ENCODE data around the gene RASGRF2.

DNA sequence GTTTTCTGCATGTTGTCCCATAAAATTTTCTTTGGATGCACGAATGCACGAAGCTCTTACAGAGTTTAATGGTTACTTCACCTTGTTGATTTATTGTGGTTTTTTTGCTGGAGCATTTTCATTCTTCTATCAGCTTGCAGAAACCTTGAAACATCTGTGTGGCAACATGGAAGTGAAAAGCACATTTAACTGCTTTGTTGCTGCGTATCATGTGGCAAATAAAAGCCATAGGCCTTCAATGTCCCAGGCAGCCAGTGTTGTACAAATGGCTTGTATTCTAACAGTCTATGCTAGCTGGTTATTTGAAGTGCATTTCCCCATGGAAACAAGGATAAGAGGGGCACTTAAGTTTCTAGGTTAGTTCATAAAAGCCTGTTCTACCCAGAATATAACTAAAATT lies 42.5 kb upstream of the RASGRF2 start:
- TF ChIP-seq, protein P1, sequence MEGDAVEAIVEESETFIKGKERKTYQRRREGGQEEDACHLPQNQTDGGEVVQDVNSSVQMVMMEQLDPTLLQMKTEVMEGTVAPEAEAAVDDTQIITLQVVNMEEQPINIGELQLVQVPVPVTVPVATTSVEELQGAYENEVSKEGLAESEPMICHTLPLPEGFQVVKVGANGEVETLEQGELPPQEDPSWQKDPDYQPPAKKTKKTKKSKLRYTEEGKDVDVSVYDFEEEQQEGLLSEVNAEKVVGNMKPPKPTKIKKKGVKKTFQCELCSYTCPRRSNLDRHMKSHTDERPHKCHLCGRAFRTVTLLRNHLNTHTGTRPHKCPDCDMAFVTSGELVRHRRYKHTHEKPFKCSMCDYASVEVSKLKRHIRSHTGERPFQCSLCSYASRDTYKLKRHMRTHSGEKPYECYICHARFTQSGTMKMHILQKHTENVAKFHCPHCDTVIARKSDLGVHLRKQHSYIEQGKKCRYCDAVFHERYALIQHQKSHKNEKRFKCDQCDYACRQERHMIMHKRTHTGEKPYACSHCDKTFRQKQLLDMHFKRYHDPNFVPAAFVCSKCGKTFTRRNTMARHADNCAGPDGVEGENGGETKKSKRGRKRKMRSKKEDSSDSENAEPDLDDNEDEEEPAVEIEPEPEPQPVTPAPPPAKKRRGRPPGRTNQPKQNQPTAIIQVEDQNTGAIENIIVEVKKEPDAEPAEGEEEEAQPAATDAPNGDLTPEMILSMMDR (IDR thresholded peaks at IDR 0.05): no peak
- no peak for TF ChIP-seq ZFX (IDR thresholded peaks at IDR 0.05; ENCODE audit: borderline replicate concordance)
